Measurements from ENCODE around the gene CTLA4.

CTLA4 gene

DNA sequence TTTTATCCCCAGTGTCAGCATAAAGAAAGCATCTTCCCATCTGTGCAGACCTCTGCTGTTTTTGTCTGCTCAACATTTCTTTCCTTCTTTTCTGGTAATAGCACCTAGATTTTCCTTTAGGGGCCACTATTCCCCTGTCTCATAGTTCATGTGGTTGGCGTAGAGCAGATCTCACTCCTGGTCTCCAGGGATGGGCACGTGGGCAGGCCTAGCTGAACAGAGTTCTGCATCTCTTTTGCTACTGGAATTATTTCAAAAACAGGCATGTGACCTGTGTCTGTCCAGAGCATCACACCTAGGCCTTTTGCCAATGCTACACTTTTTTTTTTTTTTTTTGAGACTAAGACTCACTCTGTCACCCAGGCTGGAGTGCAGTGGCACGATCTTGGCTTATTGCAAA, 51.3 kb downstream of the CTLA4 start:
- DNase-seq (ENCODE audit: low read depth in 1 of 2, low spot score in 1 of 2), result no peak
- no peak for TF ChIP-seq POLR2AphosphoS5 (IDR thresholded peaks at IDR 0.05; ENCODE audit: low read depth)
- TF ChIP-seq, protein P1, sequence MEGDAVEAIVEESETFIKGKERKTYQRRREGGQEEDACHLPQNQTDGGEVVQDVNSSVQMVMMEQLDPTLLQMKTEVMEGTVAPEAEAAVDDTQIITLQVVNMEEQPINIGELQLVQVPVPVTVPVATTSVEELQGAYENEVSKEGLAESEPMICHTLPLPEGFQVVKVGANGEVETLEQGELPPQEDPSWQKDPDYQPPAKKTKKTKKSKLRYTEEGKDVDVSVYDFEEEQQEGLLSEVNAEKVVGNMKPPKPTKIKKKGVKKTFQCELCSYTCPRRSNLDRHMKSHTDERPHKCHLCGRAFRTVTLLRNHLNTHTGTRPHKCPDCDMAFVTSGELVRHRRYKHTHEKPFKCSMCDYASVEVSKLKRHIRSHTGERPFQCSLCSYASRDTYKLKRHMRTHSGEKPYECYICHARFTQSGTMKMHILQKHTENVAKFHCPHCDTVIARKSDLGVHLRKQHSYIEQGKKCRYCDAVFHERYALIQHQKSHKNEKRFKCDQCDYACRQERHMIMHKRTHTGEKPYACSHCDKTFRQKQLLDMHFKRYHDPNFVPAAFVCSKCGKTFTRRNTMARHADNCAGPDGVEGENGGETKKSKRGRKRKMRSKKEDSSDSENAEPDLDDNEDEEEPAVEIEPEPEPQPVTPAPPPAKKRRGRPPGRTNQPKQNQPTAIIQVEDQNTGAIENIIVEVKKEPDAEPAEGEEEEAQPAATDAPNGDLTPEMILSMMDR (IDR thresholded peaks at IDR 0.05; ENCODE audit: insufficient read depth, low read length), result no peak
- TF ChIP-seq GABPA (IDR thresholded peaks at IDR 0.05; ENCODE audit: low read depth), result no peak
- TF ChIP-seq SPI1 (IDR thresholded peaks at IDR 0.05; ENCODE audit: borderline replicate concordance, low read depth), result no peak
- peaks cover 6% of the 10 kb centered on the region for H3K27me3 ChIP-seq (ENCODE audit: insufficient read depth, poor library complexity, severe bottlenecking)
- H3K27ac ChIP-seq (replicated peaks), result no peak overlapping the region
- H3K4me3 ChIP-seq (replicated peaks; ENCODE audit: insufficient read depth, low read length), result no peak overlapping the region
